Mesenteric fat pad (tissue), 1 donor: ENCODE measurements around the gene CYB561D2. TPM values are rescaled to one million over a fixed set of nuclear protein-coding genes. Genes with fewer than 3 reads are reported as not detected.
"Not testable (repeated sequence)": the region's sequence is repeated elsewhere in the genome, so short reads cannot be mapped to it uniquely, and the experiment has no call there.

Source experiments
- DNase-seq: peaks from one replicate; pipeline ENCODE4 v3.0.0-alpha.2; 2020; ENCODE audit warnings: low spot score
- long read RNA-seq: library from polyadenylated mRNA; unstranded; transcript quantifications from one replicate; pipeline ENCODE4 v2.0.0, GENCODE V29; 2020
- total RNA-seq: library from RNA; stranded (reverse); fragmentation: NEBNext Ultra II Directional; extraction: Animal tissue kit (Norgen Biotek cat#: 25700); gene quantifications from one replicate; pipeline ENCODE4 v1.2.1, GENCODE V29; 2021
- donor health status: DM: yes; HTN: yes; CAD: no.

Gene CYB561D2, protein sequence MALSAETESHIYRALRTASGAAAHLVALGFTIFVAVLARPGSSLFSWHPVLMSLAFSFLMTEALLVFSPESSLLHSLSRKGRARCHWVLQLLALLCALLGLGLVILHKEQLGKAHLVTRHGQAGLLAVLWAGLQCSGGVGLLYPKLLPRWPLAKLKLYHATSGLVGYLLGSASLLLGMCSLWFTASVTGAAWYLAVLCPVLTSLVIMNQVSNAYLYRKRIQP
- 18.1 TPM for total RNA-seq
- long read RNA-seq, transcript CYB561D2-201 (4 exons, 1,225 nt): minor isoform, 16 of 74 reads
- long read RNA-seq, transcript CYB561D2-203 (2 exons, 841 nt): minor isoform, 6 of 74 reads
- long read RNA-seq, transcript CYB561D2-205 (4 exons, 1,319 nt): major isoform, 27 of 74 reads
- long read RNA-seq, transcript CYB561D2-202 (3 exons, 1,533 nt): minor isoform, 11 of 74 reads
- long read RNA-seq, partial matches to known transcripts: 3 of 74 reads
- long read RNA-seq, other reads (novel, unspliced or antisense): 11 of 74 reads

GRCh38 chr3:50350527-50351322 lies at the start of gene CYB561D2, which contains the start of gene NPRL2:
Gene CYB561D2 (plus strand): TSS chr3:50350862. CDS start chr3:50351434, 572 bp downstream.
Gene NPRL2 (minus strand): TSS chr3:50350775. CDS start chr3:50350652, 123 bp downstream.
- DNase-seq: peak; percentile 99

DNA sequence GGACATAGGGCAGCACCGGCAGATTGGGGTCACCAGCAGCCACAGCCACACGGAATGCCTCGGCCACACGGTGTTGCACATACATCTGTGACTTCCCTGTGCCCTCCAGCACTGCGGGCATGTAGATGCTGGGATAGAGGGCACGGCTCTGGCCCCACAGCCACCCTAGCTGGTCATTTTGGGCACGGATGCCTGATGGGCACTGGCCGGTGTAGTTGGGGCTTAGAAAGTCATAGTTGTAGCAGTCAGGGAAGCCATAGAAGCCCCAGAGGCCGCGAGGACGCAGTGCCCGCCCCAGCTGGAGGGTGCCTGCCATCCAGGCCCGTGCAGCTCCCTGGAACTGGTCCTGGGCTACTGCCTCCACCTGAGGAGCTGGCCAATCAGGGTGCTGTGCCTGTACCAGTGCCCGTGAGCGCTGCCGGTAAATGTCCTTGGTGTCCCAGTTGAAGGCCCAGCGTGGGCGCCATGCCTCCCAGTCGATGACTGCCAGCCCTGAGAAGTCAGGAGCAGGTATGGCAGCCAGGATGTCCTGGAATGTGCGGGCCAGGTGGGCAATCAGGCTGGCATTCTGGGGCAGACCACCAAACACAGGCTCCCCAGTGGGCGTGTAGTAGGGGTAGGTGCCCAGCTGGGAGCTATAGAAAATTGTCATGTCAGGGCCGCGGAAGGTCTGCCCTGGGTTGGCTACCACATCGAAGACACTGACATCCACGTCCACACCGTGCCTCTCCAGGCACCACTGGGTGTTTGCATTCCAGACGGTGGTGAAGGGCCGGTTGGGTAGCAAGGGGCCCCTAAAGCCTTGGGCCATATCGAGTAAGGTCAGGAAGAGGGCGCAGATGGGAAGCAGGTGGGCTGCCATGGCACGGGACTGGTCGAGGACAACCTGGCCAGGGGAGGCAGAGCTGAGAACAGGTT lies 48.3 kb upstream of the CYB561D2 start:
- DNase-seq: no peak

GRCh38 chr3:50303013-50303815 lies 47.4 kb upstream of the CYB561D2 start, which contains the start of gene HYAL1:
Gene HYAL1 (minus strand): TSS chr3:50303574. CDS start chr3:50302956, 618 bp downstream.
- no peak for DNase-seq

DNA sequence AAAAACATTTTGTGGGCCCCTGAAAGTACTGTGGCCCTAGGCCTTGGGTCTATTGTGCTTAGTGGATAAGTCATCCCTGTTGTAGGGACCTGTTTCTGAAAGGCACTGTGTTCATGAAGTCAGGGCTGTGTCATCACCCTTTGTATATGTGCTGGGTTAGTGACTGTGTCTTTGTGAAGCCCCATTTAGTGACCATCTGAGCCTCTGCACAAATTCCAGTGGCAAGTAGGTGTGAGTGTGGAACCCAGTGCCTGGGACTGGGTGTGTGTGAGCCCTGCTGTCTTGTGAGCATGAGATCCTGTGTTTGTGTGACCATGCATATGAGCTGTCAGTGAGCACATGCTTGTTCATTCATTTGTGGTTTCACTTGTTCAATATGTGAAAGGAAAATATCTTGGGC lies 46.1 kb upstream of the CYB561D2 start:
- no peak for DNase-seq

DNA sequence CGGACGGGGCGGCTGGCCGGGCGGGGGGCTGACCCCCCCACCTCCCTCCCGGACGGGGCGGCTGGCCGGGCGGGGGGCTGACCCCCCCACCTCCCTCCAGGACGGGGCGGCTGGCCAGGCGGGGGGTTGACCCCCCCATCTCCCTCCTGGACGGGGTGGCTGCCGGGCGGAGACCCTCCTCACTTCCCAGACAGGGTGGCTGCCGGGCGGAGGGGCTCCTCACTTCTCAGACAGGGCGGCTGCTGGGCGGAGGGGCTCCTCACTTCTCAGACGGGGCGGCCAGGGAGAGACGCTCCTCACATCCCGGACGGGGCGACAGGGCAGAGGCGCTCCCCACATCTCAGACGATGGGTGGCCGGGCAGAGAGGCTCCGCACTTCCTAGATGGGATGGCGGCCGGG lies 38.6 kb upstream of the CYB561D2 start:
- not testable (repeated sequence) for DNase-seq

DNA sequence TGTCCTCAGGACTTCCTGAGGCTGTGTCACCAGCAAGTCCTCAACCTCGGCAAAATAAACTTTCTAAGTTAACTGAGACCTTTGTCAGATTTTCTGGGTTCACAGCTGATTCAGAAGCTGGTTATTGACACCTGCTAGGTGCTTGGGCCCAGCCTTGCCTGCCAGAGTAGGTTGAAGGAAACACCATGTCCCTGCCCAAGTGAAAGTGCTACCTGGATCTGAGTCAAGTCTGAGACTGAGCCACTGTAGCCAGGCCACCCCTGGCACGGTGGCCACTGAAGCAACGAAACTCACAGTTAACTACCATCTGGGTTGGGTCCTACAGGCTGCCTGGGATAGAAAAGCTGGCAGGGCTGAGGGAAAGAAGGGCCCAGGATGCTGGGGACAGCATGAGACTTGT lies 36.3 kb upstream of the CYB561D2 start:
- no peak for DNase-seq

DNA sequence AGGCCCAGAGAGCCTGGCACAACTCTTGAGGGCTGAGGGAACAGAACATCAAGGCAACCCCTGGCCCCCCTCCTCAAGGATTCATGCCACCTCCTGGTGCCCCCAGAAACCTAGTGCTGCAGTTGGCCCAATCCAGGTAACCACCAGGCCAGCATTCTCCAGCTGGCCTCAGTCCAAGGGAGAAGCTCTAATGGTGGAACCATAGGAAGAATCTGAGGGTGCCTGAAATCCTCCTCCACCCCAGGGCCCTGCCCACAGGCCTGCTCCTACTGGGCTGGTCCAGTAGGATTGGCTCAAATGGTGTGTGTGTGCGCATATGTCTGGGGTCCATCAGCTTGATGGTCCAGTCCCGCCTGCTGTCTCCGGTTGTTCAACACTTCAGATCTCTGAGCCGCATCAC lies 35.8 kb upstream of the CYB561D2 start:
- no peak for DNase-seq

DNA sequence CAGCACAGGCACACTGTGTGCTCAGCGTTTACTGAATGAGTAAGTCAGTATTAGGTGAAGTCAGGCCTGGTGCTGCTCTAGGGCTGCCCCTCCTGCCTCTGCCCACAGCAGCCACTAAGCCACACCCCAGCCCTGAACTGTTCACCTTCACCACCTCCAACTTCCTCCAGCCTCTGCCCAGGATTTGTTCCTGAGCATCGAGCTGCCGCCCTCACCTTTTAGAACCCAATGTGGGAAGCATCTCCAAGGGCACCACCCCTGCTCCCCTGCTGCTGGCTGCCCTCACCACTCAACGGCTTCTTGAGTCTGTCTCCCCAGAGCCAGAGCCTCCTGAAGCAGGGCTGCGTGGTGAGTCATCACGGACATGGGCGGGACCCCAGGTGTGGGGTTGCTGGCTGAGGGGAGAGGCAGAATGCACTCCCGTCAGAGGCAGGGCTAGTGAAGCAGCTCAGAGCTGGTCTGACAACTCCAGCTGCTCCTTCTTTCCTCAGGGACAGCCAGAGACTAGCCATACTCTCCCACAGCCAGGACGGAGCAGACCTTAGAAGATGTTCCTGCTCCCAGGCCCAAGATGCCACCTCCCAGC lies 33.9 kb upstream of the CYB561D2 start:
- no peak for DNase-seq

DNA sequence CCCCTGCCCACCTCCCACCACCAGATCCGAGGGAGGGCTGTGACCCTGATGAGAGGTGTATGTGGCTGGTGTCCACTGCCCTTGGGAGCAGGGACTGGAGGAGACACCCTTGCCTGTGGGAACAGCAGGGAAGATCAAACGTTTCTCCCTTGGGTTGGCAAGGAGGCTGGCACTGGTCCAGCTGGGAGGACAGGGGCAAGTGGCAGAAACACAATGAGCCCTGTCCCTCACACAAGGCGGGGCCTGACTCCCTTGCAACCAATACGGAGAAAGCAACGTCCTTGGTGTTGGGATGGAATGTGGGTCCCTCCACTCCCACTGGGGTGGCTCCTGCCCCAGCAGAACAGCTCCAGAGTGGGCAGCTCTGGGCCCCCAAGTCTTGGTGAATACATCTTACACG lies 33.4 kb upstream of the CYB561D2 start:
- DNase-seq: no peak

GRCh38 chr3:50318163-50318562 lies 32.5 kb upstream of the CYB561D2 start:
- DNase-seq: no peak

DNA sequence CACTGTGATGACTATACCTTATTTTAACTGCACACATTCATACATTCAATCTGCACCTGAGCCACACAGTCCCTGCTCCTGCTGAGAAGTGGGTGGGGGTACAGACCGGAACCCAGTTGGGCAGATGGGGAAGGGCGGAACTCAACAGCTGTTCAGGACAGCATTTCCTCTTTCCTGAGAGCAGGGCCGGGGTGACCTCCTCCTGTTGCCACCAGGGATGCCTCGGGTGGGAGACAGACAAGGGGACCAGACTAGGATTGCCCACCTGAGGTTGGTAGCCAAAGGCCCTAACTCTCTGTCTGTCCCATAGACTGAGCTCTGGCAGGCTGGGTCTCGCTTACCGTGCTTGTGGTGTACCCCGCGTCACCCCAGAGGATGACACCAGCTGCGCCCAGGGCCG lies 32.0 kb upstream of the CYB561D2 start:
- no peak for DNase-seq

DNA sequence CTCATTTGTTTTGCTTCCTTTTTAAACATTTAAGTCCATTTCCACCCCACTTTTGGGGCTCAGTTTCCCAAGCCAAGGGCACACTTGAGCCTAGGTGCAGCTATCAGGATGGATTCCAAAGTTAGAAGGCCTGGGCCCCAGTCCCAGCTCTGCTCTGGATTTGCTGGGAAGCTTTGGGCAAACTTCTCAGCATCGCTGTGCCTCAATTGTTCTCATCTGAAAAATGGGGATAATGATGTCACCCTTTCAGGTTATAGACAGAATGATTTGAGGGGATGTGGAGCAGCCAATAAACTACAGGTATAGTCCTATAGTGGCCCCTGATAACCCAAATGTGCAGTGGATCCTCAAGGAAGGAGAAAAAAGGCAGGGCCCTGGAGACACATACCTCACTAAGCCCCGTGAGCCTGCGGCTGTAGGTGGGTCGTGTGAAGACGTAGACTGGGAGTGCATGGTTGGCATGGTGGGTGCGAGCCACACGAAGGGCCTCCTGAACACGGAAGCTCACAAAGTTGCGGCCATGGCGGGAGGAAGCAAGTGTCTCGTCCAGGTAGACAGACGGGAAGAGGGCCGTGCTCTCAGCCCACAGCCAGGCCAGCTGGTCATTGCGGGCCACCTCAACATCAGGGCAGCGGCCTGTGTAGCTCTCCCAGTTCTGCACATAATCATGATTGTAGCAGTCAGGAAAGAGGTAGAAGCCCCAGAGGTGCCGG lies 31.3 kb upstream of the CYB561D2 start:
- DNase-seq: no peak

- no peak for DNase-seq
Observed at GRCh38 chr3:50319894-50320625, 30.6 kb upstream of the CYB561D2 start.

DNA sequence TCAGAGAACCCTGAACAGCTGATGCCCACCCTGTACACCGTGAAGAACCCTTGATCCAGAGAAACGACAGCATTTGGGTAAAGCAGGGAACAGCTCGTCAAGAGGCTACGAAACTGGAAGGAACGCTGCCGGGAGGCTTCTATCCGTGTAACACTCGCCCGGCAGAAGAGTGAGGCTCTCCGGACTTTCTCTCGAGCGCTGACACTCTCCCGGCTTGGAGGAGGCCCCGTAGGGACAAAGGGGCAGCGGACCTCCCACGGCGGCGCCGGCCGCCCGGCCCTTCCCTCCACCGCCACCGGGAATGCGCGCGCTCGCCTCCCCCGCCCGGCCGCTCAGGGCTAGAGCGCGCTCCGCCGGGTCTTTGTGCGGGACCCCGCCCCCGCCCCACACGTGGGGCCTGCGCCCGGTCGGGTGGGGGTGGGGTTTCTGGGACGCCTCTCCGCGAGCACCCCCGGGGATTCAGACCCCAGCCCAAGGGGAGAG lies 29.8 kb upstream of the CYB561D2 start:
- DNase-seq: no peak

DNA sequence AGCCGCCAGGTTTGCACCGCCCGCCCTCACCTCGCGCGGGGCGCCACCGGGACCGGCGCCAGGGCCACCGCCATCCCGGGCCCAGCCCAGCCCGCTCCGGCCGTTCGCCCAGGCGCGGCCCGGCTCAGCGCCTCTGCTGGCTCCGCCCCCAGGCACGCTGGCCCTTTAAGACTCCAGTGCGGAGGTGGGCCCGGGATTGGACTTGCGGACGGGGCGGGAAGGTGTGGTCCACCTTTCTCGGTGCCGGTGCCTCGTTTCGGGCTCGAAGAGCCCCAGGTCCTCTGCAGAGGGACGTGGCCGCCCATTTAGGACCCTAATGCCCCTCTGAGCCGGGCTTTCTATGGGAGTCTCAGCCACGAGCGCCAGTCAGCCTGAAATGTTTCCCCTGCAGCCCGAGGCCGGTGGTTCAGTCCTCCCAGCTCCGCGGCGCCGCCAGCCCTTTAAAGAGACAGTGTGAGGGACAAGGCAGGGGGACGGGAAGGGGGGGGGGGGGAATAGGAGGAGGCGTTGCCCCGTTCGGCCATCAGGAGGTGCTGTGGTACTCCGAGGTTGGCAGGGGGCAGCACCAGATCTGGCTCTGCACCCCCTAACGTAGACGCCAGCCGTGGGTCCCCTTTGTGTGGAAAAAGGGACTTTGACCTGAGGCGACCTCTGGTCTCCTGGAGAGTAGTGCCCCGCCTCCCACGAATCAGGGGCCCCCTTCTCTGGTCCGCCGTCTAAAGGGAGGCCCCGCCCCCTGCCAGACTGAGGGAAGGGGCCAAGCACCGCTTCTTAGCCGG lies 29.1 kb upstream of the CYB561D2 start:
- DNase-seq: peak; percentile 96

- no peak for DNase-seq
Observed at GRCh38 chr3:50322115-50322385, 28.6 kb upstream of the CYB561D2 start.

GRCh38 chr3:50322386-50323091 lies 28.1 kb upstream of the CYB561D2 start, which contains the start of gene HYAL2:
Gene HYAL2 (minus strand): TSS chr3:50322745. CDS start chr3:50320489, 2,256 bp downstream.
- DNase-seq: no peak
